ENCODE data around the gene GTSF1L.

Gene GTSF1L

DNA sequence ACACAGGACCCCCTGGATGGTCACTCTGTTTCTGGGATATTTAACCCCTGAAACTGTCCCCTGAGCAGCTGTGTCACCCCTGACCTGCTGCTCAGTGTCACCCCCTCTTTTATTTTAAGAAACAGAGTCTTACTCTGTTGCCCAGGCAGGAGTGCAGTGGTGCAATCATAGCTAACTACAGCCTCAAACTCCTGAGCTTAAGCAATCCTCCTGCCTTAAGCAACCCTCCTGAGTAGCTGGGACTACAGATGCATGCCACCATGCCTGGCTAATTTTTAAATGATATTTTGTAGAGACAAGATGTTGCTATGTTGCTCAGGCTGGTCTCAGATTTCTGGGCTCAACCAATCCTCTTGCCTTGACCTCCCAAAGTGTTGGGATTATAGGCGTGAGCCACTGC, 21.5 kb upstream of the GTSF1L start:
- in situ Hi-C loops (cut with HindIII; ENCODE audit: low sequenced_read_pairs) = no loop called here

DNA sequence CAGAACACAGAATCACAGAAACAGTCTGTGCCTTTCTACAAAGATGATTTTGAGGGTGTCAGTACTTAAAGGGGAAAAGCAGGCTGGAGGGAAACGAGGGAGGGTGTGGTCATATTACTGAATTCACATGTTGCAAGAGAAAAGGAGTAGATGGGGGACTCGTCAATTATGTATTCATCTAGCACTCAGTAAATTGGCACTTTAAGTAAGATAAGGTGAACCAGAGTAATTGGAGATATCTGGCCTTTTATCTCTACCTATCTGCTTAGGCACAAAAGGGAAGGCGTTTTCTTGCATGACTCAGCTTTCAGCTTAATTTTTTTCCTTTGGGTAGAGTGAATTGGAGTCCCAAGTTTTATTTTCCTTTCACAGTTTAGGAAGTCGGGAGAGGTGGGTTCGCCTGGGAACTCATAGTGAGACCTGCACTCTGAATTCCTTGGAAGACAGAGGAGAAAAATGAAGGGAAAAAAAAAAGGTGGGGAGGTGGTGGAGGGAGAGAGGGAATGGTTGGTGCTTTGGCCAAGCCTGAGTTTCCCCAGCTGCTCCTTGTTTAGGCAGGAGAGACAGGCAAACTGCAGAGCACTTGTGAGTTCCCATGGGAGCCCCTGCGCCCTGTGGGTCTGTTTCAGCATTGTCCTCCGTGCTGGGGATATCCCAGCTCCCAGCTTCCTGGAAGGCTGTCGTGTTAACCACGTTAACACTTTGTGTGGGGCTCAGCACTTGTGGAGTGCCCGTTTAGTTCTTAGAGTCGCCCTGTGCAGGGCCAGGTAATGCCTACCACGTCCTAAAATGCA, 19.7 kb upstream of the GTSF1L start:
- in situ Hi-C loops (cut with HindIII; ENCODE audit: low sequenced_read_pairs) = no loop called here

DNA sequence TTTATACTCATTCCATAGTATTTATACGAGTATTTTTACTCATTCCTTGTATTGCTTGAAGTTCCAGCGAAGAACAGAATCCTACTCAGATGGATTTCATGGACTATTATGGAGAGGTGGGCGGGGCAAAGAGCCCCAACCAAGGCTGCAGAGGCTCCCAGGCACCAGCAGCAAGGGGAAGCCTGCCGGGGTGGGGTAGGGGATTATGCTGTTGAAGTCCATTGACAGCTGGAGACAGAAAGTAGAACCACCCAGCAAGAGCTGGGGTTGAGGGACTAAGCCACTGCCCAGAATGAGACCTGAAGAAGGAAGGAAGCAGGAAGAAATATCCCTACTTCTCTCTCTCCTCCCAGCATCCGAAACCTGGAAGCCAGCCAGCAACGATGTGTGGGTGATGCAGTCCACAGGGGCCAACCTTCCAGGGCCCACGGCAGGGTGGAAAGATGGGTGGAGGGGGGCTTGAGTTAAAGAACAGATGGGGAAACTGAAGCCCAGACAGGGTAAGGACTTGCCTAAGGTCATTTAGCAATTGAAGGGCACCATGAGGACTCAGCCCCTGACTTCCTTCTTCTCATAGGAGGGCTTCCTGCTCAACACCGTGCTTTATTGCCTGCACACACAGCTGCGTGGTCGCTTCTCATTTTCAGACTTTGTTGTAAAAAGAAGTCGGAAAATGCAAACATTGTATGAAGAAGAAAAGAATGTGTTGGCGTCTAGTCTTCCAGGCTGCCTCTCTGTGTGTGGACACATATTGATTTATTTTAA, 18.3 kb upstream of the GTSF1L start:
- in situ Hi-C loops (cut with HindIII; ENCODE audit: low sequenced_read_pairs) = no loop called here

DNA sequence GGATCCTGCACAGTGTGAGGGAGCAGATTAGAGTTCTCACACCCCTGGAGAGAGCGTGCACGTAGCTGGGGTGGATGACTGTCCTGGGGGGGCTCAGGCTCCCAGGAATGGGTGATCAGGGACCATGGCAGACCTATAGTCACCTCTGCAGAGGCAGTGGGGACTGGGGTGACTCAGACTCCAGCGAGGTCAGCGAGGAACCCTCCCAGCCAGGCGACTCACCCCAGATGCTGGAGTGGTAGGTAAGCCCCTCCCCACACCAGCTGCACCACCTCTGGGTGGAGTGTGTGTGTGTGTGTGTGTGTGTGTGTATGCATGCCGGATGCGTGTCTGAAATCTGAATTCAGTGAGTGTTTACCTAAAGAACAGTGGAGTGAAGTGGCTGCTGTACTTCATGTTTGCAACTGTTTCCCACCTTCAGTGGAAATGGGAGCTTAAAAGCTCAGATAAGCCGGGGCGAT, 17.4 kb upstream of the GTSF1L start:
- in situ Hi-C loops (cut with HindIII; ENCODE audit: low sequenced_read_pairs) = no loop called here

DNA sequence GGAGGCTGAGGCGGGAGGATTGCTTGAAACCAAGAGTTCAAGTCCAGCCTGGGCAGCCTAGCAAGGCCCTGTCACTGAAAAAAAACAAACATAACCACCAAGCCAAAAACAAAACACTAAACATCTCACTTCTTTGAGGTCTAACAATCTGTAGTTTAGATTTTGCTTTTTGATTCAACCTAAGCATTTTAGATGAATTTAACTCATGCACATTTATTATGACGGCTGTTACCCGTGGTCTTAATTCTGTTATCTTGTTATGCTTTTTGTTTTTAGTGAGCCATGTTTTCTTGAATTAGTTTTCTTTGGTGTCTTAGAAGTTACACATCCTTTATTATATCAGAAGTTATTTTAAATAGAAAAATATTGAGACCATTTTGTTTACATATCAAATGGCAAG, 13.8 kb upstream of the GTSF1L start:
- in situ Hi-C loops (cut with HindIII; ENCODE audit: low sequenced_read_pairs) = no loop called here

DNA sequence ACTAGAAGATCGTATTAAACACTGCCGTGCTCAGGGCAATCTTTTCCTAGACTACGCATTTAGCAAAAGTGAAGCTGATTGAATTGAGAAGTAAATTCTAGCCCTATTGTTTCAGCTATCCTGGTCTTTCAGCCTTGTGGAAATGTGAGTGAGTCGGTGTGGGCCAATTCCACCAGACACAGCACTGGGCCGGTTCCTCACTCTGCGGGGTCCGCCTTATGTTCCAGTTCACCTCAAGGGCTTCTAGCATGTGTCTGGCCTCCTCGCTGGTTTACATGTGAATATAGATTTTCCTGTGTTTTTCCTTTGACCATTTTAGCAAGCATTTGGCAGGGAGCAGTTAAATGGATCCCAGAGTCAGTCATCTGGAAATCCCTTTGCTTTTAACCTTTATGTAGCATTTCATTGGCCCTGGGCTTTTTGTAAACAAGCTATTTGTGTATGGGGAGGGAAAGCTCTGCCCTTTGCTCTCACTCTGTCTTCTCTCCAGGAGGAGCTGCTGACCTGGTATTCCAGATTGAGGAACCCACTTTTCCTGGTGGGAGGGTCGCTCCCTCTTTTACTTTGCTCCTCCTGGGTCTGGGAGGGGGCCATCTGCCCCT, 12.4 kb upstream of the GTSF1L start:
- in situ Hi-C loops (cut with HindIII; ENCODE audit: low sequenced_read_pairs) = no loop called here

DNA sequence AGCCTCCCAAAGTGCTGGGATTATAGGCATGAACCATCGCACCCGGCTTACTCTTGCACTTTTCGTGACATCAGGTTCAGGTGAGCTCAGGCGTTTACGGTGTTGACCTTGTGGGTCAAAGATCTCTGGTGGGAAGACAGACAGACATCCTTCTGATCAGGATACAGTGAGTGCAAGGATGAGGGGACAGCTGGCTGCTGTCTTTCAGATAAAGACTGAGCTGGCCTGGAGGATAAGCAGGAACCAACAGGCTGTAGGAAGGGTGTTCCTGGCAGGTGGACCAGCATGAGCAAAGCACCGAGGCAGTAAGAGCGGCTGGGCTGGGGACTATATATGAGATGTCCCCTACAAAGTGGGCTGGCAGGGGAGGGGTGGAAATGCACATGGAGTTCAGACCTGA, 11.1 kb upstream of the GTSF1L start:
- in situ Hi-C loops (cut with HindIII; ENCODE audit: low sequenced_read_pairs) = no loop called here

DNA sequence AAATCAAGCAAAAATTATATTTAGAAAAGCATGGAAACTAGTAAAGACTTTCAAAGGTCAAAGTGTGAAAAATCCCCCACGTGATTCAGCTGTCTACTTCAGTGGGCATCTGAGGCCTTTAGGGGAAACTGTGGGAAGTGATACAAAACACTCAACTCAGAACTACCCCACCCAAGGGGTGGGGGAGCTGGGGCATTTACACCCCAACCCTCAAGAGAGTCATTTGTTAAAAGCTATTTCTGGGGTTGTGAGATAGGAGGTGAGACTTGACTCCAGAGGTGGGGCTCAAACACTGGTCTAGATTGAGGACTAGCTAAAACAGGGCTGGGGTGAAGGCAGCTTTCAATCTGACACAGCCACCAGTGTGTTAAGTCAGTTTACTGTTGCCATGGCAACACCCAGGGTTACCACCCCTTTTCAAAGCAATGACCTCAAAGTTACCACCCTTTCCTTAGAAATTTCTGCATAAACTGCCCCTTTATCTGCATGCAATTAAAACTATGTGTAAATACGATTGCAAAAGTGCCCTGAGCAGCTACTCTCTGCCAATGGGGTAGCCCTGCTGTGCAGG, 9.9 kb upstream of the GTSF1L start:
- in situ Hi-C loops (cut with HindIII; ENCODE audit: low sequenced_read_pairs) = no loop called here

DNA sequence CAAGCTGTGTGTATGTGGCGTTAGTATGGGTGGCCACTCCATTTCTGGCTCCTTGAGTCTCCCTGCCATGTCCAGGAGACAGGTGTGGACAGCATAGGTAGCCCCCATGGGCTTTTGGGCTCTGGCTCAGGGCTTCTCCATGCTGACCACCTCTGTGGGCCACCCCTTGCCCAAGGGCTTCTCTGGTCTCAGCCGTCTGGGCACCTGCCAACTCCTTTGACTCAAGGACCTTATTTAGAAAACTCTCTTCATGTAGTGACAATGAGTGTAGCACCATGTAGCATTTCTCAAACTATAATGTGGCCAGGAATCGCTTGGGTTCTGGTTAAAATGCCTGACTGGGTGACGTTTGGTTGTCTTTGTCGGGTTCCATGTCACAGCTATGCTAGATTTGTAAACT, 5.1 kb upstream of the GTSF1L start:
- in situ Hi-C loops (cut with HindIII; ENCODE audit: low sequenced_read_pairs) = no loop called here

DNA sequence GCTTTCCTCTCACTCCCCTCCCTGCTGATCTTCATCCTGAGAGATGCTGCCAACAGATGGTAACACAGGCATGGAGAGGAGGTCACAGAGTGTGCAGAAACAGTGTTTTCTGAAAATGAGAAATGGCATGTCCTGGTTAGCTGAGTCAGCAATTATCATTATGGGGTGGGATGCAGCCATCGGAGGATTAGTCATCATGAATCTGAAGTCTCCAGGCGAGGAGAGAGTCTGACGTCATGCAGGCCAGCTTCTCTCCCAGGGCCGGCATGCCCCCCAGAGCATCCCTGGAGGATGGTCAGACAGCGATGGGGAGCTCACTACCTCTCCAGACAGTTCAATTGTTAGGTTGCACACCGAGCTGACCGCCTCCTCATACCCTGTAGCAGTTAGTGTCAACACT, 4.7 kb upstream of the GTSF1L start:
- in situ Hi-C loops (cut with HindIII; ENCODE audit: low sequenced_read_pairs) = no loop called here

DNA sequence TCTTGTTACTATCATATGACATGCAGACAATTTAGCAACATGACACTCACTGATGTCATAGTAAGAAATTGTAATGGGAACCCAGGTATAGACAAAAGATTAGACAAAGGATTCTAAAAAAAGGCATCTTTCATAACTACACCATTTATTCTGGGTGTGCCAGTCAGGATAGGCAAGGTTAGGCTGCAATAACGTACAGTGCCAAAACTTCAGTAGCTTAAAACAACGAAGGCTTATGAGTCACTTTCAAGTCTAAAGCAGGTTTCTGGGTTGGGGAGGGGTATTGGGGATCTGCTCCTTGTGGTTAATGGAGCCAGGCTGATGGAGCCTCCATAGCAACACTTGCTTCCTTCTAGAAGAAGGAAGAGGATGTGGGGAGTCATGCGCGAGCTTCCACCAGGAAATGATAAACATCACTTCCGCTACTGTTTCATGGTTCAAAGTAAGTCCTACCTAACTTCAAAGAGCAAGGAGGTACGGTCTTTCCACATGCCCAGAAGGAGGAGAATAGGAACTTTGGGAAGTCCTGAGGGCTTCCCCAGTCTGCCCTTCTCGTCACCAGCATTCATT, 2.0 kb upstream of the GTSF1L start:
- in situ Hi-C loops (cut with HindIII; ENCODE audit: low sequenced_read_pairs) = no loop called here

DNA sequence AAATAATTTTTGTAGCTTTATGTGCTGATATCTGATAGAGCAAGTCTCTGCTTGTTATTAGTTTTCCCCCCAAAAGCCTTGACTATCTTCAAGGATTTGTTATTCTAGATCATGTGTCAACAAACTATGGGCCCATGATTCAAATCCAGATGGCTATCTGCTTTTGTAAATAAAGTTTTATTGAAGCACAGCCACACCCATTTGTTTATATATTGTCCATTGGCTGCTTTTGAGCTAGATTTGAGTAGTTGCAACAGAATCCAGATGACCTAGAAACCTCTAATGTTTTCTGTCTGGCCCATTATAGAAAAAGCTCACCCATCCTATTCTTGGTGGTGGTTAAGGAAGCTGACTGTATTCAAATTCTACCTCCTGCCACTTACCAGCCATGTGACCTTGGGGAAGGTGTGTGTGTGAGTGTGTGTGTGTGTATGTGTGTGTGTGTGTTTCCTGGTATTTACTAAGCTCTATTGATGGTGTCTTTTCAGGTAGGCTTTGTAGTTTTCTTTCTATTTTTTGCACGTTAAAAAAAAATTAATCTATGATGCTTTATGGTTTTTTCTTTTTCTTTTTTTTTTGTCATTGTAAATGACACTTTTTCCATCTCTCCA, 1.3 kb upstream of the GTSF1L start:
- in situ Hi-C loops (cut with HindIII; ENCODE audit: low sequenced_read_pairs) = no loop called here

DNA sequence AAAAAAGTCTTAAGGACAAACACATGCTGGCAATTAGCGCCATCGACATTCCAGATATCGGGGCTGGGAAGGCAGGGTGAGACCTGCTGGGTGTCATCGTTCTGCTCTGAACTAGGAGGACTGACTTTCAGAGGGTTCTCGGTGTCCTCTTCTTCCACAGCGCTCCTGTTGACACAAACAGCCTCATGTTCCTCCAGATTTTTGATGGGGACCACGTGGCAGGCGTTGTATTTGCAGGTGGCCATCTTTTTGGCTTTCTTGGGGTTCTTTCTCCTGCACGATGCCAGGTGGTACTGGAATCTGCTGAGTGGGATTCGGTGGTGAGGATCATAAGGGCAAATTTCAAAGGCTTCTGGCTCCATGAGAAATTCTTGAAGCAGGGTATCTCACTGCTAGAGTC, 469 bp downstream of the GTSF1L start:
- in situ Hi-C loops (cut with HindIII; ENCODE audit: low sequenced_read_pairs) = no loop called here

DNA sequence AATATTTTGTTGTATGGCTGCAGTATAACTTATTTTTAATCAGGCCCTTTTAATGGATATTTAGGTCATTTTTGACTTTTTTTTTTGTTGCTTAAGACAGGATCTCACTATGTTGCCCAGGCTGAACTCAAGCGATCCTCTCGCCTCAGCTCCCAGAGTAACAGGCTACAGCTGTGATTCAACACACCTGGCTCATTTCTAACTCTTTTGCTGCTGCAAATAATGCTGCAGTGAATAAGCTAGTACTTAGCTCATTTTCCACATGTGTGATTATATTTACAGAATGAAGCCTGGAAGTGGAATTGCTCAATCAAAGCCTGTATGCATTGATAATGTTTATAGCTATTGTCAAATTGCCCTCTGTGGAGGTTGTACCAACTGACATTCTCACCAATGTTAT, 1.1 kb downstream of the GTSF1L start:
- in situ Hi-C loops (cut with HindIII; ENCODE audit: low sequenced_read_pairs) = no loop called here

DNA sequence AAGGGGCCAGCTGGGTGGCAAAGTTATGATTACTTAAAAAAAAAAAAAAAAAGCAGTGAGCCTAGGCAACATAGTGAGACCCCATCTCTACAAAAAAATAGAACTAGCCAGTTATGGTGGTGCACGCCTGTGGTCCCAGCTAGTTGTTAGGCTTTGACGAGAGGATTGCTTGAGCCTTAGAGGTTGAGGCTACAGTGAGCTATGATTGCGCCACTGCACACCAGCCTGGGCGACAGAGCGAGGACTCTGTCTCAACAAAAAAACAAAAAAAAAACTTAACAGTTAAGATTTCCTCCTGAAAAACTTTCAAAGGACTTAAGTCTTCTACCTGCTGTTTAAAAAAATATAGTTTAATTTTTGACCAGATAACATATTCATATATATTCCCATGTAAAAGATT, 2.4 kb downstream of the GTSF1L start:
- in situ Hi-C loops (cut with HindIII; ENCODE audit: low sequenced_read_pairs) = no loop called here

DNA sequence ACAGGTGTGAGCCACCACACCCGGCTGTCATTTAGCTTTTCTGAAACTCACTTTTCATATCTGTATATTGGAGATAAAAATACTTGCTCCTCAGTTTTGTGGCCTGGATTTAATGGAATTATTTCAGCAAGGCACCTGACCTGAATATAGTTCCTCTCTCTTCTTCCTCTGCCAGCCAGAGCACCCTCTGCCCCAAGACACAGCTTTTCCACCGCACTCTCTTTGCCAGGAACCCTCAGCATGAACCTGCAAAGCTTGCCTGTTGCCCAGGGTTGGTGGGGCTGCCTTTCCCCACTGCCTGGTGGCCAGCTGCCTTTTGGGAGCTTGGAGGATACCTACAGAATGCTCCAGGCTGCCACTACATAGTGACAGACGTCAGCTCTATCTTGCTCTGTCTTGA, 3.1 kb downstream of the GTSF1L start:
- in situ Hi-C loops (cut with HindIII; ENCODE audit: low sequenced_read_pairs) = no loop called here

DNA sequence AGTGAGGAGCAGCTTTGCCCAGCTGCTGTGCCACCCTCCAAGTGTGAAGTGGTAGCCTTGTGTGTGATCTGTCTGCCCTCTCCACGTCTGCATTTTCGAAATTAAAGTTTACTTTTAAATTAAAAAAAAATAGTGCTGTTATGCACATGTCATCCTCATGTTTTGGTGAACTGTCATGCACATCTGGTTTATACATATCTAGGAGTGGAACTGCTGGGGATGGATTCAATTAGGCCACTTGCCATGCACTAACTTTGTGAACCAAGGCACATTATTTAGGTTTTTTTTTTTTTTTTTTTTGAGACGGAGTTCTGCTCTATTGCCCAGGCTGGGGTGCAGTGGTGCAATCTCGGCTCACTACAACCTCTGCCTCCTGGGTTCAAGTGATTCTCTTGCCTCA, 3.6 kb downstream of the GTSF1L start:
- in situ Hi-C loops (cut with HindIII; ENCODE audit: low sequenced_read_pairs) = no loop called here

DNA sequence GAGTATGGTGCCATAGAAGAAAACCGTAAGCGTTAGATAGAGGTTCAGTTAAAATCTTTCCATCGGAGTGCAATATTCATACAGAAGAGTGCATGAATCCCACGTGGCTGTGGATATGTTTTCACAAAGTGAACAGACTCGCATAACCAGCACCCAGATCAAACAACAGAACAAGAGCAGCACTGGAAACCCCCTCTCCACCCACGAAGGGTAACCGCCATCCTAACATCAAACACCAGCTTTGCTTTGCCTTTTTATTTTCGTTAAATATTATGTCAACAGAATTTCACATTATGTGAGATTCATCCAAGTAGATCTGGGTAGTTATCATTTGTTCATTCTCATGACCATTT, 4.7 kb downstream of the GTSF1L start:
- in situ Hi-C loops (cut with HindIII; ENCODE audit: low sequenced_read_pairs) = no loop called here

DNA sequence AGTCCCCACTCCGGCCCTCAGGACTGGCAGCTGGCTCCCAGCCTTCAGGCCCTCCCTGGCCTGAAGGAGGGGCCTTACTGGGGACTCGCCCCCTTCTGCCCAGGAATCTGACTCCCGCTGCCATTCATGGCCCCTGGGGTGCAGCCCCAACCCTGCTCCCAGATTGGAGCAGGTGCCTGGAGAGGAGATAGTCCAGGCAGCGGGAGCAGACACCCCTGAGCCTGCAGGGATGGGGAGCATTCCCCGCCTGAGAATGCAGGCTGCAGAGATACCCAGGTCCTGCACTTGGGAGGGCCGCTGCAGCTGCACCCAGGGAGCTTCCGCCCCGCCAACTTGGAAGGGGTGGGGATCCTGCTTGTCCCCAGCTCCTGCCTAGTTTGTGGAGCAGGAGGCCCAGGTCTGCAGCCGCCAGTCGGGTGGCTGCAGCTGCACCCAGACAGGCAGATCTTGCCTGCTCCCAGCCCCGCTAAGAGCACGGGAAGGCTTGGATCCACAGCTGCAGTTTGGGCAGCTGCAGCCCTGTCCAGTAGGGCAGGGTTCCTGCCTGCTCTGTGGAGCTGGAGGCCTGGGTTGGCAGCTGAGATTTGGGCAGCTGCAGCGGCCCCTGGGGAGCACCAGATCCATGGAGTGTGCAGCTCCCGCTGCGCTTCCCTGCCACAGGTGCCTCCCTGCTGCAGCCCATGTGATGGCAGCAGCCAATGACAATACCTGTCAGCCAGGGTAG, 5.2 kb downstream of the GTSF1L start:
- in situ Hi-C loops (cut with HindIII; ENCODE audit: low sequenced_read_pairs) = no loop called here

DNA sequence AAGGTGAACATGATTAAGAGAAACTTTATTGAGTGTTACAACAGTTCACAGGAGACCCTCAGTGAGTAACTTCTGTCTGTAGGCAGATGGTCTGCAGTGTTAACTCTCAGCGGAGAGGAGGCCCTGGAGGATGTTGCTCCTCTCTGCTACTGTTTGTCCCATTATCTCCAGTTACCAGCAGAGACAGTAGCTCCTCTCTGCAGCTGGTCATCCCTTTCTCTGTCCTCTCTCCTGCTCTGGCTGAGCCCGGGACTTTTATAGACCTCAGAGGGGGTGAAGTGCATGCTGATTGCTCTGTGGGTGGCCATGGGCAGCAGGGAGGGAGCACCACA, 5.7 kb downstream of the GTSF1L start:
- in situ Hi-C loops (cut with HindIII; ENCODE audit: low sequenced_read_pairs) = no loop called here

DNA sequence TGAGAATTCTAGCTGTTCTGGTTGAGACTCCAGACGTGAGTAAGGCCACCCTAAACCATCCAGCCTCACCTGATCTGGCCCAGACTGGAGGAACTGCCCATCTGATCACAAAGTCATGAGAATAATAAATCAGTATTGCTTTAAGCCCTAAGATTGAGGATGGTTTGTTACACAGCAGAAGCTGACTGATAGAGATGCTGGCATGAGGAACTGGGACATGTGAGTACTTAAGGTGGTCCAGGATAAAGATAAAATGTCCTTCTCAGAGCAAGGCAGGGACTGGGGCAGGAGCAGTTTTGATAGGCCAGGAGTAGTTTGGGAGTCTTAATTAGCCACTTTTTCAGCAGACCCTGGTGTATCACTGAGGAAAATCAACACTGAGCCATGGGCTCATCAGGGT, 6.8 kb downstream of the GTSF1L start:
- in situ Hi-C loops (cut with HindIII; ENCODE audit: low sequenced_read_pairs) = no loop called here
